ENCODE data around the gene WDCP. TPM values are rescaled to one million over a fixed set of nuclear protein-coding genes. Genes with fewer than 3 reads are reported as not detected.
"Not testable (repeated sequence)": the region's sequence is repeated elsewhere in the genome, so short reads cannot be mapped to it uniquely, and the experiment has no call there.

Gene WDCP
- total RNA-seq, 1 experiment from 2014 or later, result 5.6 TPM

GRCh38 chr2:24016853-24017703, 30.1 kb downstream of the WDCP start:
- Histone ChIP-seq H3K4me2 (ENCODE audit: low read length) (peak overlapping the region; percentile 44), H3K4me1 (ENCODE audit: insufficient read depth, low read length) (peaks cover 57% of the 10 kb centered on the region), H3K4me3 (ENCODE audit: low read length) (no peak overlapping the region), H3K9ac (ENCODE audit: low read length) (no peak overlapping the region), H3K79me2 (ENCODE audit: low read length) (no peaks in the 10 kb centered on the region), H3K27ac (ENCODE audit: low read length) (peak overlapping the region; percentile 79), H3K27me3 (ENCODE audit: low read length) (no peaks in the 10 kb centered on the region), H4K20me1 (ENCODE audit: low read length) (no peaks in the 10 kb centered on the region), H2AFZ (ENCODE audit: low read length) (no peak overlapping the region), H3K9me3 (ENCODE audit: low read length) (no peaks in the 10 kb centered on the region), H3F3A (ENCODE audit: low read length, unreplicated experiment) (no peaks in the 10 kb centered on the region), H3K36me3 (ENCODE audit: low read depth, low read length) (no peaks in the 10 kb centered on the region), H3K9me2 (replicated peaks; ENCODE audit: low read length) (no peaks in the 10 kb centered on the region)
- intact Hi-C loops (cut with micrococcal nuclease), result no loop called here
- no TSS peak for BruUV-seq (replicated peaks)
- DNase-seq (no peak), ATAC-seq (no peak)
- ChIA-PET CTCF (no interaction called here), POLR2A (ENCODE audit: unreplicated experiment) (no interaction called here)
- TF ChIP-seq EZH2phosphoT487 (IDR thresholded peaks at IDR 0.05; ENCODE audit: borderline replicate concordance, low read length) (no peak), EZH2 (IDR thresholded peaks at IDR 0.05; ENCODE audit: low read length, unreplicated experiment) (no peak)
- TF ChIP-seq, protein P1, sequence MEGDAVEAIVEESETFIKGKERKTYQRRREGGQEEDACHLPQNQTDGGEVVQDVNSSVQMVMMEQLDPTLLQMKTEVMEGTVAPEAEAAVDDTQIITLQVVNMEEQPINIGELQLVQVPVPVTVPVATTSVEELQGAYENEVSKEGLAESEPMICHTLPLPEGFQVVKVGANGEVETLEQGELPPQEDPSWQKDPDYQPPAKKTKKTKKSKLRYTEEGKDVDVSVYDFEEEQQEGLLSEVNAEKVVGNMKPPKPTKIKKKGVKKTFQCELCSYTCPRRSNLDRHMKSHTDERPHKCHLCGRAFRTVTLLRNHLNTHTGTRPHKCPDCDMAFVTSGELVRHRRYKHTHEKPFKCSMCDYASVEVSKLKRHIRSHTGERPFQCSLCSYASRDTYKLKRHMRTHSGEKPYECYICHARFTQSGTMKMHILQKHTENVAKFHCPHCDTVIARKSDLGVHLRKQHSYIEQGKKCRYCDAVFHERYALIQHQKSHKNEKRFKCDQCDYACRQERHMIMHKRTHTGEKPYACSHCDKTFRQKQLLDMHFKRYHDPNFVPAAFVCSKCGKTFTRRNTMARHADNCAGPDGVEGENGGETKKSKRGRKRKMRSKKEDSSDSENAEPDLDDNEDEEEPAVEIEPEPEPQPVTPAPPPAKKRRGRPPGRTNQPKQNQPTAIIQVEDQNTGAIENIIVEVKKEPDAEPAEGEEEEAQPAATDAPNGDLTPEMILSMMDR (conservative IDR thresholded peaks at IDR 0.05; ENCODE audit: low read depth, low read length), result no peak

- peak overlapping the region; percentile 44 for H3K4me2 ChIP-seq (ENCODE audit: low read length)
- DNase-seq (peak; percentile 42), ATAC-seq (peak; percentile 8)
- H3K27me3 ChIP-seq (ENCODE audit: low read length), result no peaks in the 10 kb centered on the region
- H3K27ac ChIP-seq (ENCODE audit: low read length), result peak overlapping the region; percentile 79
- H3K4me1 ChIP-seq (ENCODE audit: insufficient read depth, low read length), result peaks cover 52% of the 10 kb centered on the region
- H3K4me3 ChIP-seq (ENCODE audit: low read length), result no peak overlapping the region
- intact Hi-C loops (cut with micrococcal nuclease), result no loop called here
- H4K20me1 ChIP-seq (ENCODE audit: low read length), result no peaks in the 10 kb centered on the region
- H3K9me2 ChIP-seq (replicated peaks; ENCODE audit: low read length), result no peaks in the 10 kb centered on the region
- CTCF ChIA-PET, result no interaction called here
- POLR2A ChIA-PET (ENCODE audit: unreplicated experiment), result no interaction called here
- no peaks in the 10 kb centered on the region for H3K36me3 ChIP-seq (ENCODE audit: low read depth, low read length)
- H3K9me3 ChIP-seq (ENCODE audit: low read length), result no peaks in the 10 kb centered on the region
- no peaks in the 10 kb centered on the region for H3K79me2 ChIP-seq (ENCODE audit: low read length)
- H3F3A ChIP-seq (ENCODE audit: low read length, unreplicated experiment), result no peaks in the 10 kb centered on the region
- no peak for TF ChIP-seq EZH2phosphoT487 (IDR thresholded peaks at IDR 0.05; ENCODE audit: borderline replicate concordance, low read length)
- H2AFZ ChIP-seq (ENCODE audit: low read length), result peak overlapping the region; percentile 19; the same call in 1 of the 2 replicates
- peak overlapping the region; percentile 11; the same call in 1 of the 2 replicates for H3K9ac ChIP-seq (ENCODE audit: low read length)
- no TSS peak for BruUV-seq (replicated peaks)
These were observed 30.8 kb downstream of the WDCP start for GRCh38 chr2:24016376-24016761.

- ChIA-PET CTCF (interaction anchor here (1.0 kb wide), 1 partner anchor 61 kb away, joined by 3 read pairs; no protein-coding TSS in a partner anchor), POLR2A (ENCODE audit: unreplicated experiment) (interaction anchor here (0.5 to 0.9 kb wide), 4 partner anchors 18 to 70 kb away, joined by 3 to 14 read pairs (median 5); partner anchors contain the start of gene SF3B6)
- Histone ChIP-seq H3K9me3 (ENCODE audit: low read length) (no peaks in the 10 kb centered on the region), H3K4me1 (ENCODE audit: insufficient read depth, low read length) (peaks cover 46% of the 10 kb centered on the region), H3K4me3 (ENCODE audit: low read length) (no peak overlapping the region), H4K20me1 (ENCODE audit: low read length) (no peaks in the 10 kb centered on the region), H3K9me2 (replicated peaks; ENCODE audit: low read length) (no peaks in the 10 kb centered on the region), H3K27me3 (ENCODE audit: low read length) (no peaks in the 10 kb centered on the region), H2AFZ (ENCODE audit: low read length) (peak overlapping the region; percentile 19; the same call in 1 of the 2 replicates), H3K79me2 (ENCODE audit: low read length) (no peaks in the 10 kb centered on the region), H3F3A (ENCODE audit: low read length, unreplicated experiment) (no peaks in the 10 kb centered on the region), H3K36me3 (ENCODE audit: low read depth, low read length) (no peaks in the 10 kb centered on the region), H3K27ac (ENCODE audit: low read length) (peak overlapping the region; percentile 79), H3K9ac (ENCODE audit: low read length) (peak overlapping the region; percentile 11; the same call in 1 of the 2 replicates), H3K4me2 (ENCODE audit: low read length) (peak overlapping the region; percentile 44)
- intact Hi-C loops (cut with micrococcal nuclease), result loop anchor here (1.0 kb wide), 2 partner anchors 32 to 61 kb away; partner anchors contain the start of genes SF3B6 and WDCP
- TF ChIP-seq EZH2phosphoT487 (IDR thresholded peaks at IDR 0.05; ENCODE audit: borderline replicate concordance, low read length) (no peak), EZH2 (IDR thresholded peaks at IDR 0.05; ENCODE audit: low read length, unreplicated experiment) (no peak)
- TF ChIP-seq, protein P1 (conservative IDR thresholded peaks at IDR 0.05; ENCODE audit: low read depth, low read length), result no peak
- ATAC-seq, result peak; percentile 94
- DNase-seq, result peak; percentile 98
- TSS peak; percentile 88 for BruUV-seq (replicated peaks)
These were observed 31.4 kb downstream of the WDCP start for GRCh38 chr2:24015562-24016375.

- not testable (repeated sequence) for H3K79me2 ChIP-seq (ENCODE audit: low read length); H2AFZ ChIP-seq (ENCODE audit: low read length); H3K9ac ChIP-seq (ENCODE audit: low read length); H3K27me3 ChIP-seq (ENCODE audit: low read length); H3K4me3 ChIP-seq (ENCODE audit: low read length); H3K9me2 ChIP-seq (replicated peaks; ENCODE audit: low read length); H3F3A ChIP-seq (ENCODE audit: low read length, unreplicated experiment); H3K36me3 ChIP-seq (ENCODE audit: low read depth, low read length); H4K20me1 ChIP-seq (ENCODE audit: low read length); ATAC-seq; DNase-seq; BruUV-seq (replicated peaks); H3K9me3 ChIP-seq (ENCODE audit: low read length)
- peak overlapping the region; percentile 29 for H3K4me2 ChIP-seq (ENCODE audit: low read length)
- intact Hi-C loops (cut with micrococcal nuclease), result loop anchor here (1.0 kb wide), 2 partner anchors 32 to 61 kb away; partner anchors contain the start of genes SF3B6 and WDCP
- H3K27ac ChIP-seq (ENCODE audit: low read length), result peak overlapping the region; percentile 63
- POLR2A ChIA-PET (ENCODE audit: unreplicated experiment), result interaction anchor here (0.5 to 0.9 kb wide), 4 partner anchors 19 to 70 kb away, joined by 3 to 14 read pairs (median 5); partner anchors contain the start of gene SF3B6
- CTCF ChIA-PET, result interaction anchor here (1.0 kb wide), 1 partner anchor 62 kb away, joined by 3 read pairs; no protein-coding TSS in a partner anchor
- H3K4me1 ChIP-seq (ENCODE audit: insufficient read depth, low read length), result peaks cover 41% of the 10 kb centered on the region
These were observed 32.3 kb downstream of the WDCP start for GRCh38 chr2:24014902-24015301.
